ENCODE results near the gene EMILIN2.

Gene EMILIN2

GRCh38 chr18:2889761-2890192, 43.0 kb downstream of the EMILIN2 start:
- TF ChIP-seq CTCF (IDR thresholded peaks at IDR 0.05) = no peak

GRCh38 chr18:2890606-2891005, 43.8 kb downstream of the EMILIN2 start:
- no peak for TF ChIP-seq CTCF (IDR thresholded peaks at IDR 0.05)

GRCh38 chr18:2891526-2892431, 45.0 kb downstream of the EMILIN2 start:
- TF ChIP-seq CTCF (IDR thresholded peaks at IDR 0.05) = no peak

GRCh38 chr18:2893056-2893455, 46.2 kb downstream of the EMILIN2 start:
- no peak for TF ChIP-seq CTCF (IDR thresholded peaks at IDR 0.05)

- no peak for TF ChIP-seq CTCF (IDR thresholded peaks at IDR 0.05)
Measured at GRCh38 chr18:2893676-2894075, 46.9 kb downstream of the EMILIN2 start.

- TF ChIP-seq CTCF (IDR thresholded peaks at IDR 0.05) = no peak
Measured at GRCh38 chr18:2894131-2894840, 47.5 kb downstream of the EMILIN2 start.

GRCh38 chr18:2894841-2895370, 48.1 kb downstream of the EMILIN2 start:
- no peak for TF ChIP-seq CTCF (IDR thresholded peaks at IDR 0.05)

Data from LNCAP (cell line).